B cell (primary cell): ENCODE measurements around the gene HCST. TPM values are rescaled to one million over a fixed set of nuclear protein-coding genes. Genes with fewer than 3 reads are reported as not detected.

Experiments
- ATAC-seq: fragments of 200-7000 bp; cut with Tn5 transposase; one replicate; pipeline ENCODE4 v1.10.0; 2021; ENCODE audit warnings: low read depth, mild to moderate bottlenecking, moderate number of reproducible peaks, moderate library complexity
- CTCF ChIA-PET: fragments of 350-600 bp; sonication (Branson Sonifier 250); formaldehyde crosslinking; loops from one replicate; lab custom pipeline; 2021; ENCODE audit warnings: antibody characterized with exemption, inconsistent platforms; lab: Charles Lee
- POLR2A ChIA-PET: fragments of 350-600 bp; sonication (Branson Sonifier 250); formaldehyde crosslinking; loops from one replicate; lab custom pipeline; 2021; ENCODE audit warnings: antibody characterized with exemption; lab: Charles Lee
- DNase-seq: peaks from one replicate; pipeline ENCODE4 v3.0.0; 2013
- H2AFZ ChIP-seq: 2 replicates; pipeline ENCODE4 v1.6.1; 2012; ENCODE audit warnings: mild to moderate bottlenecking, low read depth, low read length; ENCODE audit not compliant: insufficient read depth, poor library complexity, severe bottlenecking
- H3K27ac ChIP-seq, 2 donors: 1 replicate in 1 of 2; 2 replicates in 1 of 2; pipeline ENCODE4 v1.5.1; 2012 to 2013; ENCODE audit warnings: low read length in 2 of 2, mild to moderate bottlenecking in 2 of 2, moderate library complexity in 1 of 2
- H3K27me3 ChIP-seq, 4 experiments: fragments of 200-600 bp in 1 of 4; sonication (generic) in 1 of 4; replicated peaks in 1 of 4; 1 replicate in 2 of 4; 2 replicates in 2 of 4; pipeline versions ENCODE4 v1.6.1 to v1.7.0; 2013 to 2016; ENCODE audit warnings: low read length in 3 of 4, mild to moderate bottlenecking in 2 of 4, mixed read lengths in 1 of 4, moderate library complexity in 1 of 4; ENCODE audit not compliant: insufficient read depth in 4 of 4, control insufficient read depth in 3 of 4; ENCODE audit errors: control extremely low read depth in 1 of 4
- H3K36me3 ChIP-seq, 2 experiments: replicated peaks in 1 of 2; 1 replicate in 1 of 2; 2 replicates in 1 of 2; pipeline versions ENCODE4 v1.6.1 to v1.7.1; 2013; ENCODE audit warnings: low read length in 1 of 2; ENCODE audit not compliant: insufficient read depth in 2 of 2, control insufficient read depth in 1 of 2; ENCODE audit errors: control extremely low read depth in 1 of 2, extremely low read depth in 1 of 2
- H3K4me1 ChIP-seq, 2 donors: fragments of 200-600 bp in 1 of 2; sonication (generic) in 1 of 2; 1 replicate in 1 of 2; 2 replicates in 1 of 2; pipeline versions ENCODE4 v1.5.1 to v1.6.1; 2013 to 2017; ENCODE audit warnings: low read length in 2 of 2; ENCODE audit not compliant: control insufficient read depth in 2 of 2, insufficient read depth in 2 of 2
- H3K4me2 ChIP-seq: replicated peaks from 2 replicates; pipeline ENCODE3; 2012; ENCODE audit warnings: mild to moderate bottlenecking, low read depth, low read length; ENCODE audit not compliant: poor library complexity, severe bottlenecking
- H3K4me3 ChIP-seq, 5 experiments: fragments of 200-600 bp in 1 of 5; sonication (generic) in 1 of 5; 1 replicate in 3 of 5; 2 replicates in 2 of 5; pipeline versions ENCODE4 v1.5.1 to v1.7.0; 2011 to 2016; ENCODE audit warnings: low read length in 4 of 5, mild to moderate bottlenecking in 4 of 5, low read depth in 2 of 5, control low read depth in 1 of 5, moderate library complexity in 1 of 5; ENCODE audit not compliant: insufficient read depth in 1 of 5; ENCODE audit errors: control extremely low read depth in 1 of 5, extremely low read depth in 1 of 5
- H3K79me2 ChIP-seq: fragments of 200-600 bp; sonication (generic); one replicate; pipeline ENCODE4 v1.6.0; 2016; ENCODE audit warnings: low read length; ENCODE audit not compliant: control insufficient read depth, insufficient read depth
- H3K9ac ChIP-seq: fragments of 200-600 bp; sonication (generic); 2 replicates; pipeline ENCODE4 v1.6.1; 2017; ENCODE audit warnings: mild to moderate bottlenecking, low read length, moderate library complexity
- H3K9me3 ChIP-seq, 3 donors: one replicate each; pipeline versions ENCODE4 v1.6.1 to v1.7.1; 2013; ENCODE audit warnings: low read length in 2 of 3; ENCODE audit not compliant: control insufficient read depth in 2 of 3, insufficient read depth in 1 of 3; ENCODE audit errors: control extremely low read depth in 1 of 3
- H4K20me1 ChIP-seq: 2 replicates; pipeline ENCODE4 v1.6.0; 2012; ENCODE audit warnings: mild to moderate bottlenecking, low read length; ENCODE audit not compliant: insufficient read depth, control insufficient read depth, poor library complexity, severe bottlenecking
- H3K27ac Mint-ChIP-seq: one replicate; pipeline ENCODE4 v1.8.0; 2021; ENCODE audit warnings: mixed read lengths
- H3K27me3 Mint-ChIP-seq: one replicate; pipeline ENCODE4 v1.8.0; 2021; ENCODE audit warnings: mixed read lengths
- H3K4me1 Mint-ChIP-seq: one replicate; pipeline ENCODE4 v1.8.0; 2021; ENCODE audit warnings: mixed read lengths
- H3K4me3 Mint-ChIP-seq: one replicate; pipeline ENCODE4 v1.8.0; 2021; ENCODE audit warnings: mixed read lengths
- H3K9me3 Mint-ChIP-seq: one replicate; pipeline ENCODE4 v1.8.0; 2022; ENCODE audit warnings: mixed read lengths; ENCODE audit not compliant: insufficient read depth
- CTCF ChIP-seq: fragments of 200-600 bp; IDR thresholded peaks from one replicate; pipeline ENCODE4 v1.8.0; 2022; ENCODE audit warnings: antibody characterized with exemption, mild to moderate bottlenecking
- EZH2 ChIP-seq: IDR thresholded peaks from 2 replicates; pipeline ENCODE4 v1.6.1; 2012; ENCODE audit warnings: borderline replicate concordance, low read depth, mild to moderate bottlenecking, moderate library complexity, low read length; ENCODE audit not compliant: insufficient read depth, poor library complexity, severe bottlenecking
- WGBS: methylation state at CpG from one replicate; pipeline ENCODE4 v1.1.5; 2013; ENCODE audit warnings: missing lambda C conversion rate; ENCODE audit not compliant: insufficient coverage; 5-methylcytosine and 5-hydroxymethylcytosine counted together
- intact Hi-C: fragments of 100-400 bp; cut with micrococcal nuclease; formaldehyde crosslinking; loops from one replicate; pipeline ENCODE4 v1.10.0; 2022
- polyA plus RNA-seq: library from polyadenylated mRNA; depleted of rRNA; stranded (reverse); fragments of >200 nt; gene quantifications from 2 replicates; pipeline ENCODE4 v1.2.3, GENCODE V29; 2012
- total RNA-seq, 2 donors: library from RNA; stranded (reverse); fragments of 120-200 nt in 1 of 2; gene quantifications; 1 replicate in 1 of 2; 2 replicates in 1 of 2; pipeline versions ENCODE4 v1.2.3 to v1.2.4, GENCODE V29; 2013 to 2022

HCST gene
- total and polyA plus RNA-seq, 2 donors (not counting 1 experiment from before 2014, with no cell fraction given) = 4.8 to 40.6 TPM

DNA sequence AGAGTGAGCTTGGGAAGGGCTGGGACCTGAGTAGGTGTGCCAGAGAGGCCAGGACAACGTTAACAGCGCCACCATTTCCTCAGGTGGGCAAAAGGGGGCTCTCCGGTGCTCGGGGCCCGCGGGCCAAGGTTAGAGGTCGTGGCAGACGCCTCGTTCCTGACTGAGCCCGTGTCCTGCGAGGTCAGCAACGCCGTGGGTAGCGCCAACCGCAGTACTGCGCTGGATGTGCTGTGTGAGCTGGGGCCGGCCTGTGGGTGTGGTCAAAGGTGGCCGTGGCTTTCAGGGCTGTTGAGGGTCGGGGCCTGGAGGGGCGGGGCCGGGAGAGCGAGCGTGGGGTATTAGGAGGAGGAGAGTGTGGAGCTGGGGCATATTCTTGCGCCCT lies 41.9 kb upstream of the HCST start:
- Histone ChIP-seq H2AFZ (no peak overlapping the region), H4K20me1 (no peaks in the 10 kb centered on the region), H3K4me2 (no peak overlapping the region), H3K79me2 (no peaks in the 10 kb centered on the region), H3K27me3 (peaks cover 0 to 75% (median 25%) of the 10 kb centered on the region in 4 experiments), H3K4me3 (no peak overlapping the region), H3K9me3 (peaks cover 0 to 31% (median 0%) of the 10 kb centered on the region in 3 donors), H3K9ac (no peak overlapping the region), H3K4me1 (peaks cover 21 to 28% of the 10 kb centered on the region in 2 donors), H3K36me3 (no peaks in the 10 kb centered on the region), H3K27ac (no peak overlapping the region)
- Mint-ChIP-seq H3K4me1 (peaks cover 11% of the 10 kb centered on the region), H3K27me3 (peaks cover 63% of the 10 kb centered on the region), H3K9me3 (no peaks in the 10 kb centered on the region), H3K4me3 (no peak overlapping the region), H3K27ac (no peak overlapping the region)
- POLR2A ChIA-PET = no interaction called here
- ATAC-seq (no peak), DNase-seq (peak; percentile 7)
- CTCF ChIA-PET = interaction anchor here (1.3 kb wide), 1 partner anchor 23 kb away, joined by 3 read pairs; no protein-coding TSS in a partner anchor
- TF ChIP-seq EZH2 = no peak
- no peak for TF ChIP-seq CTCF
- intact Hi-C loops = no loop called here
- WGBS = 12% methylated on average over 24 of the region's 24 CpGs

GRCh38 chr19:35860818-35861639 lies 41.3 kb upstream of the HCST start:
- H3K27ac ChIP-seq = no peak overlapping the region
- H3K9me3 Mint-ChIP-seq = no peaks in the 10 kb centered on the region
- peaks cover 65% of the 10 kb centered on the region for H3K27me3 Mint-ChIP-seq
- peak overlapping the region; percentile 28 for H3K4me2 ChIP-seq
- TF ChIP-seq EZH2 (no peak), CTCF (no peak)
- no peaks in the 10 kb centered on the region for H4K20me1 ChIP-seq
- DNase-seq = peak; percentile 30
- intact Hi-C loops = no loop called here
- H3K79me2 ChIP-seq = no peaks in the 10 kb centered on the region
- H3K4me1 ChIP-seq = peaks cover 21 to 26% of the 10 kb centered on the region in 2 donors
- H3K4me3 ChIP-seq = no peak overlapping the region
- H3K36me3 ChIP-seq = no peaks in the 10 kb centered on the region
- WGBS = 14% methylated on average over 53 of the region's 55 CpGs
- peaks cover 0 to 31% (median 0%) of the 10 kb centered on the region in 3 donors for H3K9me3 ChIP-seq
- CTCF ChIA-PET = no interaction called here
- no peak overlapping the region for H3K4me3 Mint-ChIP-seq
- peaks cover 11% of the 10 kb centered on the region for H3K4me1 Mint-ChIP-seq
- H3K9ac ChIP-seq = no peak overlapping the region
- H3K27ac Mint-ChIP-seq = no peak overlapping the region
- peaks cover 0 to 75% (median 22%) of the 10 kb centered on the region in 4 experiments for H3K27me3 ChIP-seq
- ATAC-seq = no peak
- H2AFZ ChIP-seq = peak overlapping the region; percentile 38
- POLR2A ChIA-PET = no interaction called here
